Measurements from ENCODE around the gene MAML2.

Gene MAML2

DNA sequence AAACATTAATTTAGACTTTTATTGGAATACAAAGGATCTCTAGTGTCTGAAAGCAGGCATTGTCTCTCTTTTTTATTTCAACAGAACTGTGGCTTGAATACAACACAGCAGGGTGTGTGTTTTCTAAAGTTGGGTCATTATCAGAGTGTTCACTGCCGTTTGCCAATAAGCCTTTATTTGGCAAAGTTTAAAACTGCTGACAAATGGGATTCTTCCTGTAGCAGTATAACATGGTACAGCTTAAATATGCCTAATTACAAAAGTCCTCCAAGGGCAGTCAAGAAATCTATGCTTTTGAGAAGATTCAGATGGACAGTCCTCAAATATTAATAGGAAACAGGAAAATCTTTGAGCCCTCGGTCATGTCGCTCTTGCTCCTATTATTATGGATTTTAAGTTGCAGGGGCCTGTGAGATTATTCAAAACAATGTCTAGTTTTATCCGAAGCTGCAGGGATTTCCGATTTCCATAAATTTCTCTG, 199.9 kb downstream of the MAML2 start:
- in situ Hi-C loops (cut with MboI; ENCODE audit: low sequenced_read_pairs): no loop called here

DNA sequence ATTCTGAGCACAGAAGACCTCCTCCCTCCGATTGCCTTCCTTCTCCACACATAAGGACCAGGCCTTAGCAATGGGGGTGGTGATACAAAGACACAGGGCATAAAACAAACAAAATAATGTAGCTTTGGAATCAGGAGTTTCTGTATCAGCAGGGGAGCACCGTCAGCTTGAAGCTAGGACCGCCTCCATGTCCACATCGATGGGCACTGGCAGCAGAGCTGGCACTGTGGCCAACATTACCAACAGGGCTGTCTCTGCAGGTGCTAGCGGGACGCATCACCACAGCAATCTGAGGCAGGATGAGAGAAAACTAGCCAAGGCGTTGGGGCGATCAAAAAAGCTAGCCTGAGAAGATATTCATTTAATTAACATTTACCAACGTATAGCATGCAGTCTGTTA, 201.4 kb downstream of the MAML2 start:
- in situ Hi-C loops (cut with MboI; ENCODE audit: low sequenced_read_pairs): no loop called here

DNA sequence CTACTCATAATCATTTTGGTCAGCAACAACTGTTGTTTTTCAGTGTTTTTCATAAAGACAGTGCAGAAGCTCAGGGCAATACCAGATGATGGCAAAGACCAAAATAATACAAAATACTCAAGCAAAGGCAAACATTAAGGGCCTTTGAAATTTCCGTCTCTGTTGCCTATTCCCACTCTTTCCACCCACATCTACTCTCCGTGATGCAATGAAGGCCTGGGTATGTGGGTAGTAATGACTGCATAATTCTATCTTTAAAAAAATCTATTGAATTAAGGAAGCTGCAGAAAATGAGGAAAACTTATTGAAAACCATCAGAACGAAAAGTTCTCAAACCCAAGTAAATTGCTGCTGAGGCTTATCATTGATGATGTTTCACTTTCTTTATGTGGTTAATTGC, 203.3 kb downstream of the MAML2 start:
- in situ Hi-C loops (cut with MboI; ENCODE audit: low sequenced_read_pairs): no loop called here

GRCh38 chr11:96137373-96137772, 205.6 kb downstream of the MAML2 start:
- in situ Hi-C loops (cut with MboI; ENCODE audit: low sequenced_read_pairs): no loop called here

GRCh38 chr11:96136613-96137298, 206.2 kb downstream of the MAML2 start:
- in situ Hi-C loops (cut with MboI; ENCODE audit: low sequenced_read_pairs): no loop called here

GRCh38 chr11:96134602-96135001, 208.4 kb downstream of the MAML2 start:
- in situ Hi-C loops (cut with MboI; ENCODE audit: low sequenced_read_pairs): no loop called here

DNA sequence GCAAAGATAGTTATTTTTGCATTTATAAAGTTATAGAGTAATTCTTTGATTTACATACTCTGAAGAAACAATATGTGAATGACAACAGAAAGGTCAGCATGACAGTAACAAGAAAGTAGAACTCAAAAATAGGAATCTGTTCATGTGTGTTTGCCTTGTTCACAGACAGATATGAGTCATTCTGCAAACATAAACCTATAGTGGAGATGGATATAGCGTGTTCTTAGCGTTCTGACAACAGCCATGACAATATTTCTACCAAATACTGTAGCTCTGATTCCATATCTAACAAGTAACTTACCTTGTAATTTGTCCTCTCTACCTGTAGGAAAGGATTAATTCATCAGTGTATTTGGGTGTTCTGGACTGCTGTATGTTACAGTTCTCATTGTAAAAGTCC, 210.6 kb downstream of the MAML2 start:
- in situ Hi-C loops (cut with MboI; ENCODE audit: low sequenced_read_pairs): no loop called here

DNA sequence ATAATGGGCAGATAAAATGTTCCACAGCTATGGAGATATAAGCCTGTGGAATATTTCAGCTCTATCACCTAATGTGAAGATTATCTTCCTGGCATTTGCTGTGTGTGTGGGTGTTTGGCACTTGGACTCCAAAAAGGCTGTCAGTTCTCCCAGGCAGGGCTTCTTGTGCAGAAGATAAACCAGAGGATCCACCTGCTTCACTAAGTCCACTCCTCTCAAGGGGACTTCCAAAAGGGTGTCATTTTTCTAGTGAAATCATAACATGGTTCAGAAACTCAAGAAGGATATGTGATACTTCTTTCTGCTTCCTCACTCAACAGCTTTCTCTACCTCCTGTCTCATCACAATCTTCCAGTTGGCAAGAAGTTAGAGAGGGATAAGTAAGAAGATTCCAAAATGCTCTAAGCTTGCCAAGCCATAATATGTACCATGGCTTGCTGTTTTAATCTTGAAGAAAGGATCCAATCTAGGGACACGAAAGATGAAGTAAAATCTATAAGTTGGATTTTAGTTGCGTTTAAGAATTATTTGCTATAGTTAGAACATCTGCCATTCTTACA, 212.9 kb downstream of the MAML2 start:
- in situ Hi-C loops (cut with MboI; ENCODE audit: low sequenced_read_pairs): no loop called here

DNA sequence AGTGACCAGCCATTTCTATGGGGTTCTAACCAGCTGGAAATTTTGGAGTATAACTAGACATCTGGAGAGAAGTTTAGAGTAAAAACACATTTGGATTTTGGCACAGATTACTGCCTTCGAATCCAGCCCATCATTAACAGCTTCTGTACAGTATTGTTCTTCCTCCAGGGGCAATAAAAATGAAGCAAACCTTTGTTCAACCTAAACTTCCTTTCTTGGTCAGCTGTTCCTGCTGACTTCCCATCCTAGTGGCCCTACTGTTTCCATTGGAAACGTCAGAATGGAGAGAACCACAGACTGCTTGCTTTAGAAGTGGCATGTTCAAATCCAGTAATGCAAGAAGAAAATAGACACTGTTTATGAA, 215.4 kb downstream of the MAML2 start:
- in situ Hi-C loops (cut with MboI; ENCODE audit: low sequenced_read_pairs): no loop called here

DNA sequence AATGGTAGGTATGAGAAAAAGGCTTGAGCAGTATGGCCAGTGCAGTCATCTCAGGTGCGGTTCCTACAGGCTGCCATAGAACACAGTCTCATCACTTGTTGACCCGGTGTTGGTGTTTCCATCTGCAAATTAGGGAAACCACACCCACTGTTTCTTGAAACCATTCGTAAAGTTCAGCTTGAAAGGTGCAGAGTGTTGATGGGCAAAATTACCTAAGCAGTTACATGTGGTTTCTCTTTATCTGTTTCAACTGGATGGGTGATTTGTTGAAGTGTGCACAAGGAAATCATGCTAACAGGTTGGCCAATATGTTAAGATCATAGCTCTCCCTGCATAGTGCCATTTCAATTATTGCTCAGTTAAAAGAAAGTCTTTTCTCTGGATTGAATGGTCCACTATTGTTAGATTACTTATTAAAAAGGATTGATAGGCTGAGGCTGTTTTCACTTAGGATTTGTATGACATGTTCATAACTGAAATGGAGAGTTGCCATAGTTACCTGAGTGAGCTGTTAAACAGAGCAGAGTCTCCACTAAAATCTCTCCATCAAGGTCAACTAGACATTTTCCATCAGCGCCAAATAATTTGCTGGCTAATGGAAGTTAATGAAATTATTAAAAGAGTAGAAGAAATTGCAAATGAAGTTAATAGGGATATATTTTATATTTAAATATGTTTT, 215.9 kb downstream of the MAML2 start:
- in situ Hi-C loops (cut with MboI; ENCODE audit: low sequenced_read_pairs): no loop called here

- in situ Hi-C loops (cut with MboI; ENCODE audit: low sequenced_read_pairs): no loop called here
These were observed 217.6 kb downstream of the MAML2 start for GRCh38 chr11:96125400-96125799.

DNA sequence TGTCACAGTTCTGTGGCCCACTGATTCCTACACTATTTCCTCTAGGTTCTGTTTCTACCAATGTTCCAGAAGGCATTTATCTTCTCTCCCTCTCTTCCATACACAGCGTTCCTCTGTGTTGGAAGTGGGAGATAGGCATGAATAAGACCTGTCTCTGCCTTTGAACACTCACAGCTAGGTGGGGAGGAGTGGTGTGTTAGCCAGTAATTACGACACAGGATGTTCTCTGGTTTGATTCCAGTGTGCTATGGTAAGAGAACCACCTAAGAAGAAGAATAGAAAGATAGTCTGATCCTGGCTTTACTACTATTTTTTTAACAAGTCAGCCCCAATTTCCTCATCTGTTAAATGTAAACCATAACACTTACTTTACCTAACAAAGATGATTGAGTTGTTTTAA, 218.8 kb downstream of the MAML2 start:
- in situ Hi-C loops (cut with MboI; ENCODE audit: low sequenced_read_pairs): no loop called here

- in situ Hi-C loops (cut with MboI; ENCODE audit: low sequenced_read_pairs): no loop called here
These were observed 219.7 kb downstream of the MAML2 start for GRCh38 chr11:96123301-96123700.

- in situ Hi-C loops (cut with MboI; ENCODE audit: low sequenced_read_pairs): no loop called here
These were observed 220.4 kb downstream of the MAML2 start for GRCh38 chr11:96122601-96123074.

DNA sequence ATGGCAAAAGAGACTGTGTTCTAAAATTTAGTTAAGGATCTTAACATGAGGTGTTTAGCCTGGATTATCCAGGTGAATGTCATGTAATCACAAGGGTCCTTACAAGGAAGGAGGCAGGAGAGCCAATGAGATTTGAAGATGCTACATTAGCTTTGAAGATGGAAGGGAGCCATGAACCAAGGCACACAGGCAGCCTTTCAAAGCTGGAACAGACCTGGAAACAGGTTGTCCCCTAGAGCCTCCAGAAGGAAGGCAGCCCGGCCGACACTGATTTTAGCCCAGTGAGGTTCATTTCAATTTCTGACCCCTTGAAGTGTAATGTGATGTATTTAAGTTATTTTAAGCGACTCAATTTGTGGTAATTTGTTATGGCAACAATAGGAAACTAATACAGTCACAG, 223.8 kb downstream of the MAML2 start:
- in situ Hi-C loops (cut with MboI; ENCODE audit: low sequenced_read_pairs): no loop called here

DNA sequence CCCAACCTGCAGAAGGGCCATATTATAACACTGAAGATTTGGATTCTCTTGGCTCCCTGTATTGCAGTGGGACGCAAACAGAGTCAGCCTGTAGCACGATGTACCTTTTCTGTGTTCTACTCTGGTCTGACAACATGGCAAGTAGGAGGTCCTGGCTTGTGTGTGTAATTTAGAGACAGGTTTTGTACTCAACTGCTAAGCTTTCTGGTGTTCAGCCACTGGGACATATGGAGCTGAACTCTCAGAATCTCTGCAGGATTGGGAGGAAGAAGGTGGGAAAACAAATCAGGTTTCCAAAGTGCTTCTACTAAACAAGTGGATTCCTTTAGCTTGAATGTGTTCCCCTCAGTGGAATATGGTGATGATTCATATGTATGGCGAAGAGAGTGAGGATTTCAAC, 226.6 kb downstream of the MAML2 start:
- in situ Hi-C loops (cut with MboI; ENCODE audit: low sequenced_read_pairs): no loop called here

DNA sequence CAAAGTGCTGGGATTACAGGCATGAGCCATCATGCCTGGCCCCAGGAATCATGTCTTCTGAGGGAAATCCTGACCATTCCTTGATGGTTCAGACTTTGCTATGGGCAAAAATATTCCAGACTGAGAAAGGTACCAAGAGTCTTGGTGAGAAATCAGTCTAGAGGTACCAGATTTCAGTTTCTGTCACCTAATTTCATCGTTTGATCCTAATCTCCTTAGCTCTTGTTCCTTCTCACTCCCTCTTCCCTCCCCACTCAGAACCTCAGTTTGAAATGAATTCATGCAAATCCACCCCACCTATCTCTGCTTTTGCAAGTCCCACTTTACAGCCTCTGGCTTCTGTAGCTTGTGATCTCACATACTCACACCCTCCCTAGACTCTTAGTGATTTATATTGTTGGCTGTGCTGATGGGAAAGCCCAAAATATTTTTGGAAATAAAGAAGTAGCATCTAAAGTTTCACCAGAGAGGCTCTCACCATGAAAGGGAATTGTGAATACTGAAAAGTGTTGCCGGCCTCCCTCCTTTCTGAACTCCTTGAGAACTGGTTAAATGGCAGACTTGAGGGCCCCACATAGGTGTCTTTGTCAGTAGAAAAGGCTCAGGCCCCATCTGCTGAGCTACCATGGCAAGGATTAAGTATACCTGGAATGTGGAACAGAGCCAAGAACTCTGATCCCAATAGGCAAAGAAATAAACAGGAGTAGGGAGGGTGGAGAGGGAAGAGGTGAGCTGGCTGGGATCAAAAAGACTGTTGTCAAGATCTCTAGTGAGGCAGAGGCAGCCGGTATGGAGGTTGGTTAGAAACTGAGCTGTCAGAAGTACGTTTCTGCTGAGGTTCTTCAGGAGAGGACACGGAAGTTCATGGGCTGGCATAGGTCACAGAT, 228.6 kb downstream of the MAML2 start:
- in situ Hi-C loops (cut with MboI; ENCODE audit: low sequenced_read_pairs): no loop called here

DNA sequence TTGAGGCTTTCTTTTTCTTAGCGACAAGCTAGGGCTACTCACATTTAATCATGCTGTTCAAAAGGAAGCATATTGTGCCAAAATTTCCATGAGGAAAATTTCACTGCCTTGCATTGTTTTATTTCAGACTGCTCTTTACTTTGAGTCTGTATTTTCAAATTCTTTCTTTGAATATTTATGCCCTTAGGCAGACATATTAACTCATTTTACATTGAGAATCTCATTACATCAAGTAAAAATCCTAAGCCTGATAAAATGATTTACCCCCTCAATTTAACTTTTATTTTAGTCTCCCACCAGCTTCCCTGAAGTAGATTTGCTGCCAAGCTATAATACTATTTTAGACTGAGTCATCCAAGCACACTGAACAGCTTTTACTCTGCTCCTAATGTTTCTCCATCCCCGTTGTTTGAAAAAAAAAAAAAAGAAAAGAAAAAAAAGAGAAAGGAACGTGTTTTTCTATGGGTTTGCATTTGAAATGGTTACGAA, 229.8 kb downstream of the MAML2 start:
- in situ Hi-C loops (cut with MboI; ENCODE audit: low sequenced_read_pairs): no loop called here

- in situ Hi-C loops (cut with MboI; ENCODE audit: low sequenced_read_pairs): no loop called here
These were observed 230.5 kb downstream of the MAML2 start for GRCh38 chr11:96112192-96113128.

GRCh38 chr11:96111308-96111707, 231.7 kb downstream of the MAML2 start:
- in situ Hi-C loops (cut with MboI; ENCODE audit: low sequenced_read_pairs): no loop called here

Measured in HL-60/S4 (cell line).